Measurements from ENCODE around the gene ERGIC1.

ERGIC1 gene

GRCh38 chr5:172892713-172893112, 58.7 kb downstream of the ERGIC1 start:
- no peak overlapping the region for H3K4me3 ChIP-seq (ENCODE audit: low read length)
- H3K9me3 ChIP-seq (ENCODE audit: control insufficient read depth, insufficient read depth, low read length): no peaks in the 10 kb centered on the region
- no peak for TF ChIP-seq CTCF (IDR thresholded peaks at IDR 0.05; ENCODE audit: low read depth, low read length, poor library complexity, severe bottlenecking)
- no peak for TF ChIP-seq EZH2phosphoT487 (IDR thresholded peaks at IDR 0.05; ENCODE audit: borderline replicate concordance, low read length)
- H3K9me2 ChIP-seq (replicated peaks; ENCODE audit: control insufficient read depth, low read length): no peaks in the 10 kb centered on the region
- peaks cover 4% of the 10 kb centered on the region; the same call in 1 of the 2 replicates for H3K36me3 ChIP-seq (ENCODE audit: control insufficient read depth, low read length)
- H3K27ac ChIP-seq (ENCODE audit: low read depth, low read length): no peak overlapping the region
- no peaks in the 10 kb centered on the region for H3F3A ChIP-seq (ENCODE audit: control insufficient read depth, insufficient read depth)
- H3K27me3 ChIP-seq (ENCODE audit: control insufficient read depth, low read length): no peaks in the 10 kb centered on the region
- no peaks in the 10 kb centered on the region for H4K20me1 ChIP-seq (ENCODE audit: control insufficient read depth, insufficient read depth, low read depth, low read length)
- H3K4me2 ChIP-seq (ENCODE audit: low read length): no peak overlapping the region
- H3K79me2 ChIP-seq (ENCODE audit: control insufficient read depth, low read length): no peaks in the 10 kb centered on the region
- no peaks in the 10 kb centered on the region for H3K4me1 ChIP-seq (ENCODE audit: control insufficient read depth, low read length)

- TF ChIP-seq CTCF (IDR thresholded peaks at IDR 0.05; ENCODE audit: low read depth, low read length, poor library complexity, severe bottlenecking) (no peak), EZH2phosphoT487 (IDR thresholded peaks at IDR 0.05; ENCODE audit: borderline replicate concordance, low read length) (no peak)
- no peaks in the 10 kb centered on the region for H3K79me2 ChIP-seq (ENCODE audit: control insufficient read depth, low read length)
- no peaks in the 10 kb centered on the region for H3K4me1 ChIP-seq (ENCODE audit: control insufficient read depth, low read length)
- no peaks in the 10 kb centered on the region for H3K9me3 ChIP-seq (ENCODE audit: control insufficient read depth, insufficient read depth, low read length)
- H4K20me1 ChIP-seq (ENCODE audit: control insufficient read depth, insufficient read depth, low read depth, low read length): no peaks in the 10 kb centered on the region
- no peaks in the 10 kb centered on the region for H3K9me2 ChIP-seq (replicated peaks; ENCODE audit: control insufficient read depth, low read length)
- H3F3A ChIP-seq (ENCODE audit: control insufficient read depth, insufficient read depth): no peaks in the 10 kb centered on the region
- no peak overlapping the region for H3K27ac ChIP-seq (ENCODE audit: low read depth, low read length)
- no peak overlapping the region for H3K4me3 ChIP-seq (ENCODE audit: low read length)
- peaks cover 4% of the 10 kb centered on the region; the same call in 1 of the 2 replicates for H3K36me3 ChIP-seq (ENCODE audit: control insufficient read depth, low read length)
- H3K27me3 ChIP-seq (ENCODE audit: control insufficient read depth, low read length): no peaks in the 10 kb centered on the region
- H3K4me2 ChIP-seq (ENCODE audit: low read length): no peak overlapping the region
Observed at GRCh38 chr5:172894767-172895388, 60.8 kb downstream of the ERGIC1 start.

GRCh38 chr5:172895549-172895948, 61.5 kb downstream of the ERGIC1 start:
- Histone ChIP-seq H4K20me1 (ENCODE audit: control insufficient read depth, insufficient read depth, low read depth, low read length) (no peaks in the 10 kb centered on the region), H3K27ac (ENCODE audit: low read depth, low read length) (no peak overlapping the region), H3K4me3 (ENCODE audit: low read length) (no peak overlapping the region), H3K27me3 (ENCODE audit: control insufficient read depth, low read length) (no peaks in the 10 kb centered on the region), H3K4me2 (ENCODE audit: low read length) (no peak overlapping the region), H3K9me3 (ENCODE audit: control insufficient read depth, insufficient read depth, low read length) (no peaks in the 10 kb centered on the region), H3K79me2 (ENCODE audit: control insufficient read depth, low read length) (no peaks in the 10 kb centered on the region), H3K4me1 (ENCODE audit: control insufficient read depth, low read length) (no peaks in the 10 kb centered on the region), H3K9me2 (replicated peaks; ENCODE audit: control insufficient read depth, low read length) (no peaks in the 10 kb centered on the region), H3K36me3 (ENCODE audit: control insufficient read depth, low read length) (no peaks in the 10 kb centered on the region; the same call in 1 of the 2 replicates), H3F3A (ENCODE audit: control insufficient read depth, insufficient read depth) (no peaks in the 10 kb centered on the region)
- no peak for TF ChIP-seq EZH2phosphoT487 (IDR thresholded peaks at IDR 0.05; ENCODE audit: borderline replicate concordance, low read length)
- no peak for TF ChIP-seq CTCF (IDR thresholded peaks at IDR 0.05; ENCODE audit: low read depth, low read length, poor library complexity, severe bottlenecking)
